ENCODE results near the gene DOCK9. TPM values are rescaled to one million over a fixed set of nuclear protein-coding genes. Genes with fewer than 3 reads are reported as not detected.

The DOCK9 gene
- total RNA-seq, 4 donors from 2014 or later: 94.7 to 240 (median 150) TPM

- TF ChIP-seq CTCF (IDR thresholded peaks at IDR 0.05) (no peak), POLR2A (IDR thresholded peaks at IDR 0.05) (no peak)
- 63 to 65% methylated on average over 7 of the region's 7 CpGs for WGBS, 2 donors
- Histone ChIP-seq H3K9me3 (no peaks in the 10 kb centered on the region), H3K36me3 (peaks cover 0 to 3% (median 0%) of the 10 kb centered on the region in 3 donors), H3K4me3 (no peak overlapping the region), H3K4me1 (peaks cover under 1 to 54% (median 4%) of the 10 kb centered on the region in 3 donors), H3K27ac (no peak overlapping the region), H3K27me3 (no peaks in the 10 kb centered on the region)
- DNase-seq: no peak
- intact Hi-C loops (cut with DNase I): no loop called here
Measured at GRCh38 chr13:98992355-98992754, 14.5 kb upstream of the DOCK9 start.

GRCh38 chr13:98990701-98991100, 12.8 kb upstream of the DOCK9 start:
- Histone ChIP-seq H3K4me1 (peaks cover 0 to 43% (median 0%) of the 10 kb centered on the region in 3 donors), H3K9me3 (no peaks in the 10 kb centered on the region), H3K4me3 (no peak overlapping the region), H3K27me3 (no peaks in the 10 kb centered on the region), H3K27ac (no peak overlapping the region), H3K36me3 (no peaks in the 10 kb centered on the region)
- intact Hi-C loops (cut with DNase I): no loop called here
- WGBS, 2 donors: 54 to 81% methylated on average over 3 of the region's 3 CpGs
- TF ChIP-seq CTCF (IDR thresholded peaks at IDR 0.05): no peak
- no peak for TF ChIP-seq POLR2A (IDR thresholded peaks at IDR 0.05)
- DNase-seq: no peak

DNA sequence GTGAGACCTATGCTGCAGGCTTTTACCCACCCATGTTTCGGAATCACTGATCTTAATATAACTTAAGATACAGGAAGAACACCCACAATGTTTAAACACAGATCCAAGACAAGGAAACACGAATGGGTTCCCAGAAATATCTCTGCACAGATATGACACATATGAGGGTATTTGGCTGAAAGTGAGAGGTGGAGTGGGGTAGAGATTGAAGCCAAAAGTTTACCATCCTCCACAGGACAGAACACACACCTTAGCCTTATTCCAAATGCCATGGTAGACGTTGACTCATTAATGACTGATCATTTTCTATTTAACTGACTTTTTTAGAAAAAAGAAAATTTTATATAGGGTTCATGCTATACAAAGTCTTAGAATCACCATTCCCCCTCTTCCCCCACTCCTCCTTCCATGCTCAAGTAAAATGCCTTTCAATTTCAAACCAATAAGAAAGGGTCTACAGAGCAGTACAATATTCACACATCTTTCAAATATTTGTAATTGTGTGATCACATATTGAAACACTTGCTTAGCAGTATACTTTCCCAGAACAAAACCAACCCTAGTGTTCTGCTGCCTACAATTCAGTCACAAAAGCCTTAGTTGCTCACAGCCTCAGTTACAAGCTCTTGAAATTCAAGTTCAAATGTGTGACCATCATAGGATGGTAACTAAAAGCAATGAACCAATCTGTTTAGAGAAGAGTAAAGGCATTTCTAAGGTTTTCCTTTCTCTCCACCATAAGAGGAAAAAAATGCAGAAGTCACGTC, 11.8 kb upstream of the DOCK9 start:
- H3K9me3 ChIP-seq: no peaks in the 10 kb centered on the region
- H3K27ac ChIP-seq: no peak overlapping the region
- peaks cover 0 to 48% (median 0%) of the 10 kb centered on the region in 3 donors for H3K4me1 ChIP-seq
- DNase-seq: no peak
- H3K27me3 ChIP-seq: no peaks in the 10 kb centered on the region
- 71 to 79% methylated on average over 4 of the region's 4 CpGs for WGBS, 2 donors
- intact Hi-C loops (cut with DNase I): no loop called here
- no peak overlapping the region for H3K4me3 ChIP-seq
- no peaks in the 10 kb centered on the region for H3K36me3 ChIP-seq
- no peak for TF ChIP-seq POLR2A (IDR thresholded peaks at IDR 0.05)
- TF ChIP-seq CTCF (IDR thresholded peaks at IDR 0.05): no peak

DNA sequence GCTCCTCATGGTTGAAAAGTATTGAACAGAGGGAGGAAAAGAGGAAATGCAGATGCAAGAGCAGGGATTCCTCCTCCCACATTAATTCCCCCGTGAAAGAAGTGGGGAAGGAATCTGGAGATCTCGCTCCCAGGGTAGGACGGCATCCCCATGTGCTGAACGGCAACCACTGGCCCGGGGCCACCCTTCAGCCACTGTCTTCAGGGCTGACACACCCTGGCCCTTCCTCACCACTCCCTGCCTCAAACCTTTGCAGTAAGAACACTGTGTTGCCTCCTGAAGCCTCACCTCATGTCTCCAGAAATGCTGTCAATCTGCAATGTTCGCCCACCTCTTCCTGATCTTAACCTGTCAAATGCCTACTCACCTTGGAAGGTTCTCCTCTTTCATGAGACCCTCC, 10.9 kb upstream of the DOCK9 start:
- TF ChIP-seq CTCF (IDR thresholded peaks at IDR 0.05): no peak
- TF ChIP-seq POLR2A (IDR thresholded peaks at IDR 0.05): no peak
- H3K4me3 ChIP-seq: no peak overlapping the region
- no peak for DNase-seq
- 66 to 74% methylated on average over 6 of the region's 6 CpGs for WGBS, 2 donors
- H3K27me3 ChIP-seq: no peaks in the 10 kb centered on the region
- H3K4me1 ChIP-seq: peaks cover 0 to 48% (median 0%) of the 10 kb centered on the region in 3 donors
- no peak overlapping the region for H3K27ac ChIP-seq
- intact Hi-C loops (cut with DNase I): no loop called here
- no peaks in the 10 kb centered on the region for H3K36me3 ChIP-seq
- H3K9me3 ChIP-seq: no peaks in the 10 kb centered on the region

DNA sequence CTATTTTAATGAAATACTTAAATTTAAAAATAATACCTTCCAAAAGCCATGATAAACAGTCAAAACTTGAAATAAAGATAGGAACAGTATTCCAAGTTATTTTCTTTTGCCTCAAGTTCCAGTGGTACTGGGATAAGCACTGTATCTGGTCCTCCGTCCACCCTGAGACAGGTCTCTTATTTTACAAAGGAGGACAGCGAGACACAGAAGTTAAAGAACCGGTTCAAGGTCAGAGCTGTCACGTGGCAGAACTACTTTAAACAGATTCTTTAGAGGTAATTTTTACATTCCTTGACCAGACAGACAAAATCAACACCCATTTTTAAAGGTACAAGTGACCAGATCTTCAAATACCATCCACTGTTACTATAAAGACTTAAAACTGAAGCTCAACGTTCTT, 10.4 kb upstream of the DOCK9 start:
- 72 to 73% methylated on average over 5 of the region's 5 CpGs for WGBS, 2 donors
- Histone ChIP-seq H3K9me3 (no peaks in the 10 kb centered on the region), H3K36me3 (no peaks in the 10 kb centered on the region), H3K27ac (no peak overlapping the region), H3K27me3 (no peaks in the 10 kb centered on the region), H3K4me1 (peaks cover 0 to 48% (median 0%) of the 10 kb centered on the region in 3 donors), H3K4me3 (no peak overlapping the region)
- intact Hi-C loops (cut with DNase I): no loop called here
- TF ChIP-seq CTCF (IDR thresholded peaks at IDR 0.05) (no peak), POLR2A (IDR thresholded peaks at IDR 0.05) (no peak)
- no peak for DNase-seq

Measured in esophagus squamous epithelium (tissue), 5 donors.